ENCODE data around the gene SPART. TPM values are rescaled to one million over a fixed set of nuclear protein-coding genes. Genes with fewer than 3 reads are reported as not detected.

The SPART gene
- total RNA-seq, 1 experiment from 2014 or later = 0.12 TPM

- no peak for TF ChIP-seq ZBTB33 (IDR thresholded peaks at IDR 0.05; ENCODE audit: extremely low read depth, insufficient replicate concordance, low read length)
- TF ChIP-seq YY1 (IDR thresholded peaks at IDR 0.05; ENCODE audit: extremely low read depth, insufficient replicate concordance, low read depth, low read length) = no peak
- TF ChIP-seq EZH2phosphoT487 (IDR thresholded peaks at IDR 0.05; ENCODE audit: borderline replicate concordance) = no peak
- no peak for TF ChIP-seq JUND (IDR thresholded peaks at IDR 0.05)
- TF ChIP-seq ELF1 (IDR thresholded peaks at IDR 0.05; ENCODE audit: borderline replicate concordance, low read depth) = no peak
- no peak for TF ChIP-seq CBX3 (IDR thresholded peaks at IDR 0.05; ENCODE audit: low read depth)
Observed at GRCh38 chr13:36343766-36344165, 2.4 kb downstream of the SPART start (continued).

DNA sequence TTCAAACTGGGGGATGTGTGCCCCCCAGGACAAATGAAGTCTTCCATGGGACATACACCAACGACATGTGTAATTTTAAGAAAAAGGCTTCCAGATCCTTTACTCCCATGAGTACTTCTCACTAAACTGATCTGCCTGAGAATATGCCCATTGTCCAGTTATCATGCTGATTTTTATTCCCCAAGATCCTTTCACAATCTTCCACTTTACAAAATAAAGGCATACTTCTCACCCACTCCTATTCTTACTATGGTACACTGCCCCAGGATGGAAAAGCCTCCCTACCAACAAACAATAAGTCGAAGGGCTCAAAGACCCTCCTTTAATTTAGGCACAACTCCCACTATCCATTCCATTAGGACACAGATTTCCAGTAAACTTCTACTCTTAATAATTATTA, 3.5 kb downstream of the SPART start:
- Histone ChIP-seq H3K79me2 (ENCODE audit: insufficient read depth, low read length) (no peaks in the 10 kb centered on the region), H4K20me1 (ENCODE audit: insufficient read depth) (no peaks in the 10 kb centered on the region), H3K9me3 (ENCODE audit: control insufficient read depth in 1 of 2, insufficient read depth in 1 of 2, low read depth in 1 of 2, low read length in 2 of 2) (peaks cover 0 to 18% of the 10 kb centered on the region in 2 experiments; a peak in 2 of 4 replicates), H3K4me1 (ENCODE audit: control insufficient read depth in 1 of 2, insufficient read depth in 2 of 2, low read length in 2 of 2) (no peaks in the 10 kb centered on the region), H3K4me3 (replicated peaks in 1 of 2; ENCODE audit: low read depth in 1 of 2, low read length in 2 of 2) (no peak overlapping the region), H3K36me3 (ENCODE audit: control insufficient read depth in 1 of 2, insufficient read depth in 2 of 2, low read length in 2 of 2) (no peaks in the 10 kb centered on the region), H2AFZ (ENCODE audit: low read depth, low read length, poor library complexity, severe bottlenecking) (no peak overlapping the region), H3K27me3 (ENCODE audit: insufficient read depth, low read length) (no peaks in the 10 kb centered on the region), H3K4me2 (ENCODE audit: low read length) (no peak overlapping the region), H3K9ac (ENCODE audit: low read length) (no peak overlapping the region), H3K27ac (ENCODE audit: low read depth, low read length) (no peak overlapping the region), H3K9me2 (ENCODE audit: insufficient read depth) (no peaks in the 10 kb centered on the region)
- no peak for DNase-seq (ENCODE audit: low read depth, low spot score)
- intact Hi-C loops (cut with micrococcal nuclease) = no loop called here
- no TSS peak for BruUV-seq (replicated peaks)
- ChIA-PET RAD21 (ENCODE audit: low non-redundant PET in 1 of 2, low total read pairs in 2 of 2, uncharacterized antibody in 2 of 2, unreplicated experiment in 2 of 2) (no interaction called here), CTCF (no interaction called here), POLR2A (interaction anchor here (0.6 kb wide), 1 partner anchor 632 kb away, joined by 5 read pairs; no protein-coding TSS in a partner anchor)
- TF ChIP-seq ZFX (IDR thresholded peaks at IDR 0.05) = no peak
- no peak for ATAC-seq
